Measurements from ENCODE around the gene PCDHGA1.
"Not testable (repeated sequence)": the region's sequence is repeated elsewhere in the genome, so short reads cannot be mapped to it uniquely, and the experiment has no call there.

Gene PCDHGA1

GRCh38 chr5:141373673-141374317 lies 43.5 kb downstream of the PCDHGA1 start, which contains the start of gene PCDHGA6:
Gene PCDHGA6 (plus strand): TSS chr5:141373891. CDS start chr5:141374084, 193 bp downstream.
- no peak within 1 kb of the TSS for H3K4me3 ChIP-seq (replicated peaks; ENCODE audit: low read depth, low read length)
- TF ChIP-seq, protein P1, sequence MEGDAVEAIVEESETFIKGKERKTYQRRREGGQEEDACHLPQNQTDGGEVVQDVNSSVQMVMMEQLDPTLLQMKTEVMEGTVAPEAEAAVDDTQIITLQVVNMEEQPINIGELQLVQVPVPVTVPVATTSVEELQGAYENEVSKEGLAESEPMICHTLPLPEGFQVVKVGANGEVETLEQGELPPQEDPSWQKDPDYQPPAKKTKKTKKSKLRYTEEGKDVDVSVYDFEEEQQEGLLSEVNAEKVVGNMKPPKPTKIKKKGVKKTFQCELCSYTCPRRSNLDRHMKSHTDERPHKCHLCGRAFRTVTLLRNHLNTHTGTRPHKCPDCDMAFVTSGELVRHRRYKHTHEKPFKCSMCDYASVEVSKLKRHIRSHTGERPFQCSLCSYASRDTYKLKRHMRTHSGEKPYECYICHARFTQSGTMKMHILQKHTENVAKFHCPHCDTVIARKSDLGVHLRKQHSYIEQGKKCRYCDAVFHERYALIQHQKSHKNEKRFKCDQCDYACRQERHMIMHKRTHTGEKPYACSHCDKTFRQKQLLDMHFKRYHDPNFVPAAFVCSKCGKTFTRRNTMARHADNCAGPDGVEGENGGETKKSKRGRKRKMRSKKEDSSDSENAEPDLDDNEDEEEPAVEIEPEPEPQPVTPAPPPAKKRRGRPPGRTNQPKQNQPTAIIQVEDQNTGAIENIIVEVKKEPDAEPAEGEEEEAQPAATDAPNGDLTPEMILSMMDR (IDR thresholded peaks at IDR 0.05; ENCODE audit: insufficient read depth, low read length, poor library complexity, severe bottlenecking) = no peak
- H3K27me3 ChIP-seq (replicated peaks; ENCODE audit: control insufficient read depth, insufficient read depth, low read length) = no peaks in the 10 kb centered on the region
- H3K36me3 ChIP-seq (ENCODE audit: control insufficient read depth, insufficient read depth, low read length) = no peaks in the 10 kb centered on the region
- no peak for DNase-seq (ENCODE audit: extremely low read depth, insufficient read length)

DNA sequence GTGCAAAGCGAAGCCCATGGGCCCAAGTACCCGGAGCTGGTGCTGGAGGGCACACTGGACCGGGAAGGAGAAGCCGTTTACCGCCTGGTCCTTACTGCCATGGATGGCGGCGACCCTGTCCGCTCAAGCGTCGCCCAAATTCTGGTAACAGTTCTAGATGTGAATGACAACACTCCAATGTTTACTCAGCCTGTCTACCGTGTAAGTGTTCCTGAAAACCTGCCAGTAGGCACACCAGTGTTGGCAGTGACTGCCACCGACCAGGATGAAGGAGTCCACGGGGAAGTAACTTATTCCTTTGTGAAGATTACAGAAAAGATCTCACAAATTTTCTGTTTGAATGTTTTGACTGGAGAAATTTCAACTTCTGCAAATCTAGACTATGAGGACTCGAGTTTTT lies 44.3 kb downstream of the PCDHGA1 start:
- Histone ChIP-seq H3K27me3 (replicated peaks; ENCODE audit: control insufficient read depth, insufficient read depth, low read length) (no peaks in the 10 kb centered on the region), H3K36me3 (ENCODE audit: control insufficient read depth, insufficient read depth, low read length) (no peaks in the 10 kb centered on the region), H3K4me3 (replicated peaks; ENCODE audit: low read depth, low read length) (no peak overlapping the region)
- TF ChIP-seq, protein P1 (IDR thresholded peaks at IDR 0.05; ENCODE audit: insufficient read depth, low read length, poor library complexity, severe bottlenecking) = no peak
- DNase-seq (ENCODE audit: extremely low read depth, insufficient read length) = no peak

DNA sequence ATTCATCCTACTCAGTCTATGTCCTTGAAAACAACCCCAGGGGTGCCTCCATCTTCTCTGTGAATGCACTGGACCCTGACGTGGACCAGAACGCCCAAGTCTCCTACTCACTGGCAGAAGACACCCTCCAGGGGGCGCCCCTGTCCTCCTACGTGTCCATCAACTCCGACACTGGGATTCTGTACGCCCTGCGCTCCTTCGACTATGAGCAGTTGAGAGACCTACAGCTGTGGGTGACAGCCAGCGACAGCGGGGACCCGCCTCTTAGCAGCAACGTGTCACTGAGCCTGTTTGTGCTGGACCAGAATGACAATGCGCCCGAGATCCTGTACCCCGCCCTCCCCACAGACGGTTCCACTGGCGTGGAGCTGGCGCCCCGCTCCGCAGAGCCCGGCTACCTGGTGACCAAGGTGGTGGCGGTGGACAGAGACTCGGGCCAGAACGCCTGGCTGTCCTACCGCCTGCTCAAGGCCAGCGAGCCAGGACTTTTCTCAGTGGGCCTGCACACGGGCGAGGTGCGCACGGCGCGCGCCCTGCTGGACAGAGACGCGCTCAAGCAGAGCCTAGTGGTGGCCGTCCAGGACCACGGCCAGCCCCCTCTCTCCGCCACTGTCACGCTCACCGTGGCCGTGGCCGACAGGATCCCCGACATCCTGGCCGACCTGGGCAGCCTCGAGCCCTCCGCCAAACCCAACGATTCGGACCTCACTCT lies 45.3 kb downstream of the PCDHGA1 start:
- not testable (repeated sequence) for DNase-seq (ENCODE audit: extremely low read depth, insufficient read length); H3K4me3 ChIP-seq (replicated peaks; ENCODE audit: low read depth, low read length); H3K27me3 ChIP-seq (replicated peaks; ENCODE audit: control insufficient read depth, insufficient read depth, low read length); H3K36me3 ChIP-seq (ENCODE audit: control insufficient read depth, insufficient read depth, low read length)

- Histone ChIP-seq H3K4me3 (replicated peaks; ENCODE audit: low read depth, low read length) (no peak within 1 kb of the TSS), H3K27me3 (replicated peaks; ENCODE audit: control insufficient read depth, insufficient read depth, low read length) (no peaks in the 10 kb centered on the region), H3K36me3 (ENCODE audit: control insufficient read depth, insufficient read depth, low read length) (no peaks in the 10 kb centered on the region)
- TF ChIP-seq, protein P1 (IDR thresholded peaks at IDR 0.05; ENCODE audit: insufficient read depth, low read length, poor library complexity, severe bottlenecking) = no peak
- no peak for DNase-seq (ENCODE audit: extremely low read depth, insufficient read length)
Measured at GRCh38 chr5:141382469-141383294, 52.4 kb downstream of the PCDHGA1 start, which contains the start of gene PCDHGA7. Gene PCDHGA7 (plus strand): TSS chr5:141382742. CDS start chr5:141382900, 158 bp downstream.

DNA sequence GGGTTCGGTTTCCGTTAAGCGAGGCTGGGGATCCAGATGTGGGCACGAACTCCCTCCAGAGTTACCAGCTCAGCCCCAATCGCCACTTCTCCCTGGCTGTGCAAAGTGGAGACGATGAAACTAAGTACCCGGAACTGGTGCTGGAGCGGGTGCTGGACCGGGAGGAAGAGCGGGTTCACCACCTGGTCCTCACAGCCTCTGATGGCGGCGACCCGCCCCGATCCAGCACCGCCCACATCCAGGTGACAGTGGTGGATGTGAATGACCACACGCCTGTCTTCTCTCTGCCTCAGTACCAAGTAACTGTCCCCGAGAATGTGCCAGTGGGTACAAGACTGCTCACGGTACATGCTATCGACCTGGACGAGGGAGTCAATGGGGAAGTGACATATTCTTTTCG lies 53.0 kb downstream of the PCDHGA1 start:
- Histone ChIP-seq H3K4me3 (replicated peaks; ENCODE audit: low read depth, low read length) (no peak overlapping the region), H3K27me3 (replicated peaks; ENCODE audit: control insufficient read depth, insufficient read depth, low read length) (no peaks in the 10 kb centered on the region), H3K36me3 (ENCODE audit: control insufficient read depth, insufficient read depth, low read length) (no peaks in the 10 kb centered on the region)

More for the DNA sequence above, 53.0 kb downstream of the PCDHGA1 start:
- no peak for DNase-seq (ENCODE audit: extremely low read depth, insufficient read length)
- TF ChIP-seq, protein P1 (IDR thresholded peaks at IDR 0.05; ENCODE audit: insufficient read depth, low read length, poor library complexity, severe bottlenecking) = no peak
